Transverse colon (tissue), 4 donors: ENCODE measurements around the gene MTHFD1L. TPM values are rescaled to one million over a fixed set of nuclear protein-coding genes. Genes with fewer than 3 reads are reported as not detected.

ENCODE experiments used
- DNase-seq: peaks from one replicate; pipeline ENCODE4 v3.0.0-alpha.2; 2019
- H3K27ac ChIP-seq, 4 donors: fragments of 200-600 bp; sonication (generic); 2 replicates each; pipeline ENCODE4 v1.5.1; 2016 to 2018; ENCODE audit warnings: inconsistent platforms in 4 of 4
- H3K27me3 ChIP-seq: fragments of 200-600 bp; sonication (generic); 2 replicates; pipeline ENCODE4 v1.5.1; 2017; ENCODE audit warnings: inconsistent platforms
- H3K36me3 ChIP-seq, 4 donors: fragments of 200-600 bp; sonication (generic); 2 replicates each; pipeline ENCODE4 v1.5.1; 2017 to 2019; ENCODE audit warnings: inconsistent platforms in 4 of 4
- H3K4me1 ChIP-seq, 4 donors: fragments of 200-600 bp; sonication (generic); 2 replicates each; pipeline ENCODE4 v1.5.1; 2017 to 2020; ENCODE audit warnings: inconsistent platforms in 4 of 4
- H3K4me3 ChIP-seq, 4 donors: fragments of 200-600 bp; sonication (generic); 1 replicate in 1 of 4; 2 replicates in 3 of 4; pipeline versions ENCODE4 v1.5.1 to v1.6.1; 2017 to 2019; ENCODE audit warnings: inconsistent platforms in 4 of 4
- H3K9me3 ChIP-seq, 2 donors: fragments of 200-600 bp; sonication (generic); 2 replicates each; pipeline ENCODE4 v1.5.1; 2017 to 2019; ENCODE audit warnings: inconsistent platforms in 2 of 2
- CTCF ChIP-seq, 5 experiments: fragments of 200-600 bp in 3 of 5; fragments of 450-650 bp in 2 of 5; sonication (generic) in 3 of 5; IDR thresholded peaks; 1 replicate in 2 of 5; 2 replicates in 3 of 5; pipeline ENCODE4 v1.5.1; 2016 to 2017; ENCODE audit warnings: antibody characterized with exemption in 5 of 5, inconsistent platforms in 3 of 5, mild to moderate bottlenecking in 2 of 5, moderate library complexity in 1 of 5
- EP300 ChIP-seq: sonication (generic); formaldehyde crosslinking; IDR thresholded peaks from one replicate; pipeline ENCODE4 v1.6.1; 2017; ENCODE audit warnings: antibody characterized with exemption, low read depth
- POLR2A ChIP-seq: fragments of 450-650 bp; IDR thresholded peaks from one replicate; pipeline ENCODE4 v1.6.1; 2016; ENCODE audit warnings: antibody characterized with exemption, mild to moderate bottlenecking, moderate library complexity
- POLR2AphosphoS5 ChIP-seq, 3 donors: sonication (generic); formaldehyde crosslinking; IDR thresholded peaks; one replicate each; pipeline ENCODE4 v1.6.1; 2016; ENCODE audit warnings: antibody characterized with exemption in 3 of 3
- WGBS, 2 donors: methylation state at CpG; one replicate each; pipeline ENCODE4 v1.1.5; 2018; ENCODE audit warnings: low coverage in 1 of 2; 5-methylcytosine and 5-hydroxymethylcytosine counted together
- in situ Hi-C, 4 donors: fragments of 200-750 bp; cut with MboI; loops; one replicate each; pipeline versions ENCODE4 v1.15.0 to v1.15.1; 2017; ENCODE audit warnings: low sequenced_read_pairs in 3 of 4, low pct_ligation_motif_present in 1 of 4, low pct_unique_long_range_greater_than_20kb in 1 of 4
- intact Hi-C: fragments of 100-400 bp; cut with DNase I; formaldehyde crosslinking; loops from one replicate; pipeline ENCODE4 v1.15.1; 2023; ENCODE audit warnings: low total_unique reads
- total RNA-seq, 4 donors: library from RNA; depleted of rRNA; stranded (reverse); fragments of >200 nt; gene quantifications; one replicate each; pipeline ENCODE4 v1.1.0, GENCODE V29; 2016

Gene MTHFD1L
- total RNA-seq, 4 donors from 2014 or later: 0.82 to 10.1 (median 5.4) TPM

GRCh38 chr6:150987855-150988464, 122.5 kb downstream of the MTHFD1L start:
- H3K27ac ChIP-seq: peak overlapping the region in 3 of 4 donors; percentile 4 to 34 (median 18)
- no peak for DNase-seq
- in situ Hi-C loops: no loop called here
- H3K27me3 ChIP-seq: no peaks in the 10 kb centered on the region
- 63 to 67% methylated on average over 5 of the region's 5 CpGs for WGBS, 2 donors
- intact Hi-C loops: no loop called here
- TF ChIP-seq POLR2A (no peak), CTCF (IDR thresholded peaks at IDR 0.05) (no peak), EP300 (no peak), POLR2AphosphoS5 (IDR thresholded peaks at IDR 0.05) (no peak)
- no peaks in the 10 kb centered on the region for H3K4me1 ChIP-seq
- no peaks in the 10 kb centered on the region for H3K9me3 ChIP-seq
- H3K4me3 ChIP-seq: no peak overlapping the region
- no peaks in the 10 kb centered on the region for H3K36me3 ChIP-seq

- no peak overlapping the region for H3K27ac ChIP-seq
- WGBS, 2 donors: 63 to 89% methylated on average over 3 of the region's 3 CpGs
- no peak for DNase-seq
- in situ Hi-C loops (no loop called here), intact Hi-C loops (no loop called here)
- H3K9me3 ChIP-seq: no peaks in the 10 kb centered on the region
- TF ChIP-seq POLR2A: no peak
- TF ChIP-seq EP300: no peak
- TF ChIP-seq POLR2AphosphoS5 (IDR thresholded peaks at IDR 0.05): no peak
- no peaks in the 10 kb centered on the region for H3K27me3 ChIP-seq
- no peaks in the 10 kb centered on the region for H3K36me3 ChIP-seq
- H3K4me1 ChIP-seq: no peaks in the 10 kb centered on the region
- H3K4me3 ChIP-seq: no peak overlapping the region
Observed at GRCh38 chr6:150991487-150991886, 126.0 kb downstream of the MTHFD1L start.

- no peak for DNase-seq
- in situ Hi-C loops: no loop called here
- H3K4me1 ChIP-seq: no peaks in the 10 kb centered on the region
- intact Hi-C loops: no loop called here
- H3K27ac ChIP-seq: no peak overlapping the region
- WGBS, 2 donors: 100% methylated on average over 1 to 2 of the region's 2 CpGs
- H3K9me3 ChIP-seq: no peaks in the 10 kb centered on the region
- H3K36me3 ChIP-seq: no peaks in the 10 kb centered on the region
- H3K4me3 ChIP-seq: no peak overlapping the region
- H3K27me3 ChIP-seq: no peaks in the 10 kb centered on the region
- TF ChIP-seq POLR2A (no peak), EP300 (no peak), CTCF (IDR thresholded peaks at IDR 0.05) (no peak), POLR2AphosphoS5 (IDR thresholded peaks at IDR 0.05) (no peak)
Observed at GRCh38 chr6:150992262-150992661, 126.8 kb downstream of the MTHFD1L start.

GRCh38 chr6:150992703-150993102, 127.2 kb downstream of the MTHFD1L start:
- H3K36me3 ChIP-seq: no peaks in the 10 kb centered on the region
- TF ChIP-seq POLR2A (no peak), CTCF (IDR thresholded peaks at IDR 0.05) (no peak), EP300 (no peak), POLR2AphosphoS5 (IDR thresholded peaks at IDR 0.05) (no peak)
- no peaks in the 10 kb centered on the region for H3K4me1 ChIP-seq
- no peaks in the 10 kb centered on the region for H3K27me3 ChIP-seq
- H3K4me3 ChIP-seq: no peak overlapping the region
- intact Hi-C loops: no loop called here
- in situ Hi-C loops: no loop called here
- no peak for DNase-seq
- 67 to 73% methylated on average over 1 to 5 of the region's 5 CpGs for WGBS, 2 donors
- H3K9me3 ChIP-seq: no peaks in the 10 kb centered on the region
- H3K27ac ChIP-seq: no peak overlapping the region

- Histone ChIP-seq H3K4me3 (no peak overlapping the region), H3K36me3 (no peaks in the 10 kb centered on the region), H3K9me3 (no peaks in the 10 kb centered on the region), H3K27me3 (no peaks in the 10 kb centered on the region), H3K27ac (no peak overlapping the region), H3K4me1 (no peaks in the 10 kb centered on the region)
- WGBS, 2 donors: 94 to 96% methylated on average over 4 to 7 of the region's 7 CpGs
- no peak for DNase-seq
- TF ChIP-seq EP300 (no peak), POLR2AphosphoS5 (IDR thresholded peaks at IDR 0.05) (no peak), POLR2A (no peak), CTCF (IDR thresholded peaks at IDR 0.05) (no peak)
- intact Hi-C loops: no loop called here
- in situ Hi-C loops: no loop called here
Observed at GRCh38 chr6:150993253-150993652, 127.8 kb downstream of the MTHFD1L start.
